ENCODE data around the gene PRKAR2A.
A peak's percentile ranks its signal among the peaks of the same experiment; 100 is the strongest.
"Not testable (repeated sequence)": the region's sequence is repeated elsewhere in the genome, so short reads cannot be mapped to it uniquely, and the experiment has no call there.

Gene PRKAR2A

DNA sequence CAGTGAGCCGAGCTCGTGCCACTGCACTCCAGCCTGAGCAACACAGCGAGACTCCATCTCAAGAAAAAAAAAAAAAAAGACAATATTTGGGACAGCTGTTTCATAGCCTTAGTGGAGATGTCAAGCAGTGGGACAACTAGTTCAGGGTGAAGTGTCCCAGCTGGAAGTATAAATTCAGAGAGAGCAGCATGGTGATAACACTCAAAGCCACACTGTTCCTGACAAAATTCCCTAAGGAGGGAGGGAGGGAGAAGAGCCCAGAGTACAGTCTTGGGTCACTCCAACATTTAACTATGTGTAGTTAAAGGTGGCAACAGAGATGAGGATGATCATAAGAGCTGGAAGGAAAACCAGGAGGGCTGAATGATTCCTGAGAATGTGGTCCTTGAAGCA, 109.5 kb downstream of the PRKAR2A start:
- TF ChIP-seq, protein P1, sequence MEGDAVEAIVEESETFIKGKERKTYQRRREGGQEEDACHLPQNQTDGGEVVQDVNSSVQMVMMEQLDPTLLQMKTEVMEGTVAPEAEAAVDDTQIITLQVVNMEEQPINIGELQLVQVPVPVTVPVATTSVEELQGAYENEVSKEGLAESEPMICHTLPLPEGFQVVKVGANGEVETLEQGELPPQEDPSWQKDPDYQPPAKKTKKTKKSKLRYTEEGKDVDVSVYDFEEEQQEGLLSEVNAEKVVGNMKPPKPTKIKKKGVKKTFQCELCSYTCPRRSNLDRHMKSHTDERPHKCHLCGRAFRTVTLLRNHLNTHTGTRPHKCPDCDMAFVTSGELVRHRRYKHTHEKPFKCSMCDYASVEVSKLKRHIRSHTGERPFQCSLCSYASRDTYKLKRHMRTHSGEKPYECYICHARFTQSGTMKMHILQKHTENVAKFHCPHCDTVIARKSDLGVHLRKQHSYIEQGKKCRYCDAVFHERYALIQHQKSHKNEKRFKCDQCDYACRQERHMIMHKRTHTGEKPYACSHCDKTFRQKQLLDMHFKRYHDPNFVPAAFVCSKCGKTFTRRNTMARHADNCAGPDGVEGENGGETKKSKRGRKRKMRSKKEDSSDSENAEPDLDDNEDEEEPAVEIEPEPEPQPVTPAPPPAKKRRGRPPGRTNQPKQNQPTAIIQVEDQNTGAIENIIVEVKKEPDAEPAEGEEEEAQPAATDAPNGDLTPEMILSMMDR (IDR thresholded peaks at IDR 0.05; ENCODE audit: low read depth, low read length), result no peak
- H3K4me3 ChIP-seq (ENCODE audit: low read depth, low read length), result no peak overlapping the region

DNA sequence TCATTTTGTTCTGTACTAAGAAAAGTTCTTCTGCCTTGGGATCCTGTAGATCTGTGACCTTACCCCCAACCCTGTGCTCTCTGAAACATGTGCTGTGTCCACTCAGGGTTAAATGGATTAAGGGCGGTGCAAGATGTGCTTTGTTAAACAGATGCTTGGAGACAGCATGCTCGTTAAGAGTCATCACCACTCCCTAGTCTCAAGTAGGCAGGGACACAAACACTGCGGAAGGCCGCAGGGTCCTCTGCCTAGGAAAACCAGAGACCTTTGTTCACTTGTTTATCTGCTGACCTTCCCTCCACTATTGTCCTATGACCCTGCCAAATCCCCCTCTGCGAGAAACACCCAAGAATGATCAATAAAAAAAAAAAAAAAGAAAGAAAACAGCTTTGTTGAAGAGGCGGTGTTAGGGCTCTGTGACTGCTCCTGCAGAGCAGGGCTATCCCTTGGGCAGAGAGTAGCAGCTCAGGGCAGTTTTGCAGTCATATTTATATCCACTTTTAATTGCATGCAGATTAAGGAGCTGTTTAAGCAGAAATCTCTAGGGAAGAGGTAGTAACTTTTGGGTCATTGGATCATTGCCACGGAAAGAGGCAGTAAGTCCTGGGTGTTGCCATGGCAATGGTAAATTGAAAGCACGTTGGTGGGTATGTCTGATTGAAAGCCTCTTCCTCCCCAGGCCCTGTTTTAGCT, 112.5 kb downstream of the PRKAR2A start:
- H3K4me3 ChIP-seq (ENCODE audit: low read depth, low read length), result not testable (repeated sequence)

DNA sequence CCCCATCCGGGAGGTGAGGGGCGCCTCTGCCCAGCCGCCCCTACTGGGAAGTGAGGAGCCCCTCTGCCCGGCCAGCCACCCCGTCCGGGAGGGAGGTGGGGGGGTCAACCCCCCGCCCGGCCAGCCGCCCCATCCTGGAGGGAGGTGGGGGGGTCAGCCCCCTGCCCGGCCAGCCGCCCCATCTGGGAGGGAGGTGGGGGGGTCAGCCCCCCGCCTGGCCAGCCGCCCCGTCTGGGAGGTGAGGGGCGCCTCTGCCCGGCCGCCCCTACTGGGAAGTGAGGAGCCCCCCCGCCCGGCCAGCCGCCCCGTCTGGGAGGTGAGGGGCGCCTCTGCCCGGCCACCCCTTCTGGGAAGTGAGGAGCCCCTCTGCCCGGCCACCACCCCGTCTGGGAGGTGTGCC, 113.1 kb downstream of the PRKAR2A start:
- H3K4me3 ChIP-seq (ENCODE audit: low read depth, low read length), result not testable (repeated sequence)

DNA sequence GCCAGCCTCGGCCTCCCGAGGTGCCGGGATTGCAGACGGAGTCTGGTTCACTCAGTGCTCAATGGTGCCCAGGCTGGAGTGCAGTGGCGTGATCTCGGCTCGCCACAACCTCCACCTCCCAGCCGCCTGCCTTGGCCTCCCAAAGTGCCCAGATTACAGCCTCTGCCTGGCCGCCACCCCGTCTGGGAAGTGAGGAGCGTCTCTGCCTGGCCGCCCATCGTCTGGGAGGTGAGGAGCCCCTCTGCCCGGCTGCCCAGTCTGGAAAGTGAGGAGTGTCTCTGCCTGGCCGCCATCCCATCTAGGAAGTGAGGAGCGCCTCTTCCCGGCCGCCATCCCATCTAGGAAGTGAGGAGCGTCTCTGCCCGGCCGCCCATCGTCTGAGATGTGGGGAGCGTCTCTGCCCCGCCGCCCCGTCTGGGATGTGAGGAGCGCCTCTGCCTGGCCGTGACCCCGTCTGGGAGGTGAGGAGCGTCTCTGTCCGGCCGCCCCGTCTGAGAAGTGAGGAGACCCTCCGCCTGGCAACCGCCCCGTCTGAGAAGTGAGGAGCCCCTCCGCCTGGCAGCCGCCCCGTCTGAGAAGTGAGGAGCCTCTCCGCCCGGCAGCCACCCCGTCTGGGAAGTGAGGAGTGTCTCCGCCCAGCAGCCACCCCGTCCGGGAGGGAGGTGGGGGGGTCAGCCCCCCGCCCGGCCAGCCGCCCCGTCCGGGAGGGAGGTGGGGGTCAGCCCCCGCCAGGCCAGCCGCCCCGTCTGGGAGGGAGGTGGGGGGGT, 113.7 kb downstream of the PRKAR2A start:
- not testable (repeated sequence) for H3K4me3 ChIP-seq (ENCODE audit: low read depth, low read length)

DNA sequence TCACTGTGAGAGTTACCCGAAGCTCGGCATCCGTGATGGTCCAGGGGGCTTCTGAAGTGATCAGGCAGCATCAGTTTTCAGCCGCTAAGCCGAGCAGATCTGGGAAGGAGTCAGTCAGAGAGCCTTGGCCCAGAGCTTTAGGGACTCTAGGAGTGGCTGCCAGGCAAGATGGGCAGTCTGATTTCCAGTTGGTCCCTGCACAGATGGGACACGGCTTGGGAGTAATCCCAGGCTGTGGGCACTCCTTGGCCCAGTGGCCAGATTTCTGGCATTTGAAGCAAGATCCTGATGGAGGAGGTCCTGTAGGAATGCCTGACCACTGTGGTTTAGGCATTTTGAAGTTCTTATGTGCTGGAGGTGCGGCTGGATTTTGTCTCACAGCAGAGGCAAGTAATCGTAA, 120.2 kb downstream of the PRKAR2A start:
- TF ChIP-seq, protein P1 (IDR thresholded peaks at IDR 0.05; ENCODE audit: low read depth, low read length), result no peak
- H3K4me3 ChIP-seq (ENCODE audit: low read depth, low read length), result no peak overlapping the region

DNA sequence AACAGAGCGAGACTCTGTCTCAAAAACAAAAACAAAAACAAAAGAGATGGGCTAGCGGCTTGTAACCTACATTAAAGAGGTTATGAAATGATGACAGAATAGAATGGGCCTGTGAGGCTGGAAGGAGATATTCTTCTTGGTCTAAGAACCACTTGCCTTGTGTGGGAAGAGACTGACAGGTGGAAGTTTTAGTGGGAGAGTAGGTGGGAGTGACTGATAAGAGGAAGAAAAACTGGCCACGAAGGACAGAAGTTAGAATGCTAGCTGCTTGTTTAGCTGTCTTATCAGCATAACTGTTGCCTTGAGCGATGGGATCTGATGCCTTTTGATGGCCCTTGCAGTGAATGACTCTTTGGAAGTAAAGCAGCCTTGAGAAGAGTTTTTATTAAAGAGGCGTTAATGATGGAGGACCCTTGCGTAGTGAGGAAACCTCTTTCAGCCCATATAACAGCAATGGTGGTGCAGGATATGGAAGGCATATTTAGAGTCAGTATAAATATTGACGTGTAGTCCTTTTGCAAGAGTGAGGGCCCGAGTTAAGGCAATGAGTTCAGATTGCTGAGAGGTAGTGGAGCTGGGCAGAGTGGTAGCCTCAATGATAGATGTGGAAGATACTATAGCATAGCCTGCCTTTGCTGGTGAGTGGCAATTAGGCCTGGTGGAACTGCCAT, 122.4 kb downstream of the PRKAR2A start:
- H3K4me3 ChIP-seq (ENCODE audit: low read depth, low read length), result not testable (repeated sequence)

DNA sequence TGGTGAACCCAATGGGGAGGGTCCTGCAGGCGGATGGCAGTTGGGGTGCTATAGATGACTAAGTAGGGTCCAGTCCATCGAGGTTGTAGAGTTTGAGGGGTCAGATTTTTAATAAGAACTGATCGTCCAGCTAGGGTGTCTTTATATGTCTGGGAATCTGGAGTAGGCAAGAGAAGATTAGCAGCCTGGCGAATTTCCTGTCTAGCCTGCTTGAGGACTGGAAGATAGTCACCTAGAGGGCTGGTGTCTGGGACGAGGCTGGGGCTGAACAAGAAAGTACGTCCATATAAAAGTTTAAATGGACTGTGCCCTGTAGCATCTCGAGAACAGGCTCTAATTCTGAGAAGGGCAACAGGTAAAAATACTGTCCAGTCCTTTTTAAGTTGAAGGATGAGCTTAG, 123.9 kb downstream of the PRKAR2A start:
- H3K4me3 ChIP-seq (ENCODE audit: low read depth, low read length), result no peak overlapping the region
- TF ChIP-seq, protein P1 (IDR thresholded peaks at IDR 0.05; ENCODE audit: low read depth, low read length), result no peak

DNA sequence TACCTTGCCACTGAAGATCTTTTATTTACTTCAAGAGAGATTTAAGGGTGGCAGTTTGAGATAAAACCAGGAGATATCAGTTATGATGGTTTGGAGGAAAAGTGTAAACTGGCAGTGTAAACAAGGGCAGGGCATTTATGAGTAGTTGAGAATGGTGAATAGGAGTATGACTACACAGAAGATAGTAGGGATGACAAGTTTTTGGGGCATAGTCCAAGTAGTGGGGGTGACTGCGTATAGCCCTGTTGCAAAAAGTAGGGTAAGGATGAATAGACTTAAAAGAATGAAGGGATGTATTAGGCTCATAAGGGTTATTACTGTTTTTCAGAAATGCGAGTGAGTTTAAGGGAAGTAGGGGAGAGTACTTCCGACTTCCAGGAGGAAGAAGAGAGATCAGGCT, 124.4 kb downstream of the PRKAR2A start:
- H3K4me3 ChIP-seq (ENCODE audit: low read depth, low read length), result not testable (repeated sequence)

DNA sequence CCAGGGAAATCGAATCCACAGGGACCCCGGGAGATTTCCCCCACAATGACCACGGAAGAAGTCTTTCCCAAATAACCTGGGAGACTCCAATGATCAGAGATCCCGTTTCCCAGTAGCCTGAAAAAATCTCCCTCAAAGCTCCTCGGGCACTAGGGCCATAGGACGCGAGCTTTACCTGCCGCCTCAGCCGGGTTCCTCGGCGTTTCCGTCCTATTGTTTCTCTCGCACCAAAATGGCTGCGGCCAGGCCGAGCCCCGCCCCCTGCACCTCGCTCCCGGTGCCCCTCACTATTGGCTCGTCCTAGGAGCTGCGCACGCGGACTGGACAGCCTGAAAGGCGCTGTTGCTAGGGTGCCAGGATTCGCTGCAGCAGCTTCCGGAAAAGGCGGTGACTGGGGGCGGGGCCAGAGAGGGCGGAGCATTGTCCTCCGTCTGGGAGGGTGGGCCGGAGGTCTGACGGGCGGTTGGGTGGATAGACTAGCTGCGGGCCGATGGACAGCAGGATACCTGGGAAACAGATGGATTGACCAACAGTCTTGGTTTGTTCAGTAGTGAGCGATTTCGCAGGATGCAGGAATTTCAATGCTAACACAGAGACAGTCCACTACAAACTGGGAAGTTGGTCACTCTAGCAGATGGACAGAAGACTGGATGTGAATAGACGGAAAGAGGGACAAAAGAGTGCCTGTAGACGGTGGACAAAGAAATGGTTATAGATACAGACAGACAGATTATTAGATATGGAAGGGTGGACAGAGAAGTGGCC, 130.5 kb downstream of the PRKAR2A start, which contains the start of gene IP6K2:
Gene IP6K2 (minus strand): TSS at position 240 of the 765 bp plus-strand sequence. CDS start 21,930 bp downstream, outside the sequence.
- peak within 1 kb of the TSS; percentile 89 for H3K4me3 ChIP-seq (ENCODE audit: low read depth, low read length)
- TF ChIP-seq, protein P1 (IDR thresholded peaks at IDR 0.05; ENCODE audit: low read depth, low read length), result no peak
